Upper lobe of right lung (tissue), 1 donor: ENCODE results near the gene MET. TPM values are rescaled to one million over a fixed set of nuclear protein-coding genes. Genes with fewer than 3 reads are reported as not detected.

Source experiments
- ATAC-seq: fragments of 200-7000 bp; cut with Tn5 transposase; one replicate; pipeline ENCODE4 v1.9.1; 2020; ENCODE audit warnings: mild to moderate bottlenecking, moderate library complexity
- DNase-seq: peaks from one replicate; pipeline ENCODE4 v3.0.0-alpha.2; 2020
- H3K27ac ChIP-seq: fragments of 200-600 bp; one replicate; pipeline ENCODE4 v1.8.0; 2022
- H3K27me3 ChIP-seq: fragments of 200-600 bp; one replicate; pipeline ENCODE4 v1.8.0; 2022; ENCODE audit warnings: mild to moderate bottlenecking
- H3K36me3 ChIP-seq: fragments of 200-600 bp; one replicate; pipeline ENCODE4 v1.8.0; 2022
- H3K4me1 ChIP-seq: fragments of 200-600 bp; one replicate; pipeline ENCODE4 v1.8.0; 2022
- H3K4me3 ChIP-seq: fragments of 200-600 bp; one replicate; pipeline ENCODE4 v1.8.0; 2022; ENCODE audit warnings: mild to moderate bottlenecking
- H3K9me3 ChIP-seq: fragments of 200-600 bp; one replicate; pipeline ENCODE4 v1.8.0; 2022
- intact Hi-C: fragments of 100-400 bp; cut with DNase I; formaldehyde crosslinking; loops from one replicate; pipeline ENCODE4 v1.11.0; 2022
- total RNA-seq: library from RNA; stranded (reverse); fragmentation: NEBNext Ultra II Directional; extraction: Animal tissue kit (Norgen Biotek cat#: 25700); gene quantifications from one replicate; pipeline ENCODE4 v1.2.1, GENCODE V29; 2021
- TF ChIP-seq, protein P1 (sequence below): fragments of 200-600 bp; IDR thresholded peaks from one replicate; pipeline ENCODE4 v1.8.0; 2022; ENCODE audit warnings: antibody characterized with exemption
- donor health status: DM: no; HTN: yes; CAD: no; lungs with severe emphysema.

The MET gene
- total RNA-seq, 1 donor from 2014 or later = 69.6 TPM

DNA sequence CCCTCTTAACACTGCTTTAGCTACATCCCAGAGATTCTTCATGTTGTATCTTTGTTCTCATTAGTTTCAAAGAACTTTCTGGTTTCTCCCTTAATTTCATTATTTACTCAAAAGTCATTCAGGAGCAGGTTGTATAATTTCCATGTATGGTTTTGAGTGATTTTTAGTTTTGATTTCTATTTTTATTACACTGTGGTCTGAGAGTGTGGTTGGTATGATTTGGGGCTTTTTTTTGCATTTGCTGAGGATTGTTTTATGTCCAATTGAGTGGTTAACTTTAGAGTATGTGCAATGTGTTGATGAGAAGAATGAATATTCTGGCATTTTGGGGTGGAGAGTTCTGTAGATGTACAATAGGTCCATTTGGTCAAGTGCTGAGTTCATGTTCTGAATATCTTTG is 152.5 kb downstream of the MET start:
- H3K4me3 ChIP-seq = no peak overlapping the region
- DNase-seq (no peak), ATAC-seq (no peak)
- TF ChIP-seq, protein P1, sequence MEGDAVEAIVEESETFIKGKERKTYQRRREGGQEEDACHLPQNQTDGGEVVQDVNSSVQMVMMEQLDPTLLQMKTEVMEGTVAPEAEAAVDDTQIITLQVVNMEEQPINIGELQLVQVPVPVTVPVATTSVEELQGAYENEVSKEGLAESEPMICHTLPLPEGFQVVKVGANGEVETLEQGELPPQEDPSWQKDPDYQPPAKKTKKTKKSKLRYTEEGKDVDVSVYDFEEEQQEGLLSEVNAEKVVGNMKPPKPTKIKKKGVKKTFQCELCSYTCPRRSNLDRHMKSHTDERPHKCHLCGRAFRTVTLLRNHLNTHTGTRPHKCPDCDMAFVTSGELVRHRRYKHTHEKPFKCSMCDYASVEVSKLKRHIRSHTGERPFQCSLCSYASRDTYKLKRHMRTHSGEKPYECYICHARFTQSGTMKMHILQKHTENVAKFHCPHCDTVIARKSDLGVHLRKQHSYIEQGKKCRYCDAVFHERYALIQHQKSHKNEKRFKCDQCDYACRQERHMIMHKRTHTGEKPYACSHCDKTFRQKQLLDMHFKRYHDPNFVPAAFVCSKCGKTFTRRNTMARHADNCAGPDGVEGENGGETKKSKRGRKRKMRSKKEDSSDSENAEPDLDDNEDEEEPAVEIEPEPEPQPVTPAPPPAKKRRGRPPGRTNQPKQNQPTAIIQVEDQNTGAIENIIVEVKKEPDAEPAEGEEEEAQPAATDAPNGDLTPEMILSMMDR = no peak
- H3K27me3 ChIP-seq = no peaks in the 10 kb centered on the region
- H3K9me3 ChIP-seq = no peaks in the 10 kb centered on the region
- intact Hi-C loops = no loop called here
- H3K27ac ChIP-seq = no peak overlapping the region
- H3K36me3 ChIP-seq = no peaks in the 10 kb centered on the region
- H3K4me1 ChIP-seq = no peaks in the 10 kb centered on the region

- H3K4me3 ChIP-seq = no peak overlapping the region
- no peaks in the 10 kb centered on the region for H3K4me1 ChIP-seq
- DNase-seq = no peak
- no peaks in the 10 kb centered on the region for H3K36me3 ChIP-seq
- intact Hi-C loops = no loop called here
- no peaks in the 10 kb centered on the region for H3K9me3 ChIP-seq
- no peak overlapping the region for H3K27ac ChIP-seq
- TF ChIP-seq, protein P1 = no peak
- no peaks in the 10 kb centered on the region for H3K27me3 ChIP-seq
- ATAC-seq = no peak
Measured at GRCh38 chr7:116828281-116828680, 156.3 kb downstream of the MET start.

GRCh38 chr7:116829041-116829440 is 157.0 kb downstream of the MET start:
- no peaks in the 10 kb centered on the region for H3K4me1 ChIP-seq
- no peaks in the 10 kb centered on the region for H3K36me3 ChIP-seq
- ATAC-seq (no peak), DNase-seq (no peak)
- H3K9me3 ChIP-seq = no peaks in the 10 kb centered on the region
- no peak overlapping the region for H3K27ac ChIP-seq
- no peaks in the 10 kb centered on the region for H3K27me3 ChIP-seq
- TF ChIP-seq, protein P1 = no peak
- H3K4me3 ChIP-seq = no peak overlapping the region
- intact Hi-C loops = no loop called here

GRCh38 chr7:116829493-116829892 is 157.5 kb downstream of the MET start:
- Histone ChIP-seq H3K4me1 (no peaks in the 10 kb centered on the region), H3K27ac (no peak overlapping the region), H3K27me3 (no peaks in the 10 kb centered on the region), H3K36me3 (no peaks in the 10 kb centered on the region), H3K4me3 (no peak overlapping the region), H3K9me3 (no peaks in the 10 kb centered on the region)
- intact Hi-C loops = no loop called here
- TF ChIP-seq, protein P1 = no peak
- DNase-seq (no peak), ATAC-seq (no peak)

DNA sequence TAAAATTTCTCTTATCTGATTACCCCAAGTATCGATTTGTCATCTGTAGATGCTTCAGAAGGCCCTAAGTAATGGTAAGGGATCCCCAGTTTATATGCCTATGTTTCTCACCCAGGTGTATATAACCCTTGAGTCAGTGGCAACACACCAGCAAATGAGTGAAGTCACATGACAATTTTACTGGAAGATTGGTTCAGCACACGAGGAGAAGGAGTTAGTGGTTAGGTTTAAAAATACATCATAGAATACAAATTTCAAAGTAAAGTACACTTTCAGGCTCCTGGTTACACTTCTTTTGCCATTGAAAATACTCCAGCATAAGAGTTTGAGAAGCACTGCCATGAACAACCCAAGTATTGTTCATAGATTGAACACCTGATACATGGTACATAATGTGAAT is 160.7 kb downstream of the MET start:
- TF ChIP-seq, protein P1 = no peak
- no peak overlapping the region for H3K4me3 ChIP-seq
- H3K27ac ChIP-seq = no peak overlapping the region
- no peaks in the 10 kb centered on the region for H3K27me3 ChIP-seq
- no peak for ATAC-seq
- intact Hi-C loops = no loop called here
- no peaks in the 10 kb centered on the region for H3K36me3 ChIP-seq
- DNase-seq = no peak
- H3K4me1 ChIP-seq = no peaks in the 10 kb centered on the region
- H3K9me3 ChIP-seq = no peaks in the 10 kb centered on the region

DNA sequence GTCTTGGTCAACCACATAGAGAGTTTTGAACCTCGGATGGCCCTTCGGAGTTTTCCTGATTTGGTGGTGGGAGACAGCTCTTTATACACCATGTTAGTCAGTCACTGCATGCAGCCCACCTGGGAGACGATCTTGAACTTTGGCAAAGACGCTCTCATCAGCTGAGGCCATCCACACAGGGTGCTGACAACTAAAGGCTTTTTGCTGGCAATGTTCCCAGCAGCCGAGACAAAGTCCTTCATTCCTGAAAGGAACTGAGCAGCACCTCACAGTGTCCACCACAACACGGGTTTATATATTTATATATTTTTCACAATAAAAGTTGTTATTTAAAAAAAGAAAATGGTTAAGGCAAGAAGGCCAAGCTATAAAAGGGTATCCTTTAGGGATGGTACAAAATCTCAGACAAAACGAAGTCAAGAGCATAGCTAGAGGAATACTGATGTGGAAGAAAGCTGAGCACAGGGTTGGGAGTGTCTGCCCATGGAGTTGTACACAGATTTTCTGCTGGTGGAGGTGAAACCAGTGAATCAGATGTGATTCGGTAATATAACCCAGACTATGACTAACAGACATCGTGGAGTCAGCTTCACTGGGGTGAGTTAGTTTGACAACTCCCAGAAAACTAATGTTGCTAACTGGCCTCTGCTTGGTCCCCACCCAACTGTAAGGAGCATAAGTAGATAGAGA is 163.0 kb downstream of the MET start:
- no peak overlapping the region for H3K4me3 ChIP-seq
- no peaks in the 10 kb centered on the region for H3K9me3 ChIP-seq
- TF ChIP-seq, protein P1 = no peak
- DNase-seq = no peak
- no peak overlapping the region for H3K27ac ChIP-seq
- intact Hi-C loops = no loop called here
- ATAC-seq = no peak
- no peaks in the 10 kb centered on the region for H3K4me1 ChIP-seq
- no peaks in the 10 kb centered on the region for H3K36me3 ChIP-seq
- no peaks in the 10 kb centered on the region for H3K27me3 ChIP-seq
